HS-27A (cell line): ENCODE results near the gene FXYD4.
"Not testable (repeated sequence)": the region's sequence is repeated elsewhere in the genome, so short reads cannot be mapped to it uniquely, and the experiment has no call there.

Experiments used
- DNase-seq: peaks from one replicate; pipeline ENCODE4 v3.0.0-alpha.2; 2012; ENCODE audit warnings: low read depth, missing footprints

Gene FXYD4, protein sequence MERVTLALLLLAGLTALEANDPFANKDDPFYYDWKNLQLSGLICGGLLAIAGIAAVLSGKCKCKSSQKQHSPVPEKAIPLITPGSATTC

GRCh38 chr10:43371418-43371817, at the start of gene FXYD4:
Gene FXYD4, plus strand, starts transcription at chr10:43371636. Its CDS starts 2,111 bp downstream, at chr10:43373747.
- no peak for DNase-seq

DNA sequence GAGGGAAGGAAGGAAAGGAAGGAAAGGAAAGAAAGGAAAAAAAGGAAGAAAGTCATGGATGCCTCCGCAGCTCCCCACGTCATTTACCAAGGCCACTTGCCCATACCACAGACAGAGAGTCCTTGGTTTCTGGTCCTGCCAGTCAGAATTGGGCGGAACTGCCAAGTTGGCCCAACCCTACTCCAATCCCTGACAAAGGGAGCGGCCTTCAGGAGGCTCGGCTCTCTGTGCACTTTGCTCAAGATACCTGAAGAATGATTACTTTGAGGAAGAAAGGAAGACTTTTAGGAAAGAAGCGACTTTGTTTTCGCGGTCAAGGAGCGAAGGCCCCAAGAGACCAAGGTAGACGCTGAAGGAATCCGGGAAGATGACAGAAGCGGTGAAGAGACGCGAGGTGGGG, 49.1 kb upstream of the FXYD4 start:
- DNase-seq, result no peak

DNA sequence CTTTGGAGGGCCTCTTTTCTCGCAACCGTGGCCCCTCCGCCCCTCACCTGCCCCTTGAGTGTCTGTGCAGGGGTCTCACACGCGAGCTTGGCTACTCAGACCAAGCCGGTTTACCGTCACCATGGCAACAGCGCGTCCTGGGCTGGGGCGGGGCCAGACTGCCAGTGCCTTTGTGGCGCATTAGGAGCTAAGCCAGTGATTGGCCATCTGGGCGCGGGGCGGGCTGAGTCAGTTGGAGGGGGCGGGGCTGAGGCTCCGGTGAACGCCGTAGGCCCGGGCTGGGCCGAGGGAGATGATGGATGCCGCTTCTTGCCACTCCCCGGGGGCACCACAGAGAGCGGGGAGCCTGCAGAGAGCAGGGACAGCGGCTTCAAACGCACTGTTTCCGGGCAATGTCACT, 48.7 kb upstream of the FXYD4 start:
- no peak for DNase-seq

- no peak for DNase-seq
Measured at GRCh38 chr10:43323245-43323644, 48.2 kb upstream of the FXYD4 start.

GRCh38 chr10:43324876-43325275, 46.6 kb upstream of the FXYD4 start:
- DNase-seq, result no peak

GRCh38 chr10:43327171-43327570, 44.3 kb upstream of the FXYD4 start:
- no peak for DNase-seq

GRCh38 chr10:43327986-43328385, 43.5 kb upstream of the FXYD4 start:
- DNase-seq, result no peak

DNA sequence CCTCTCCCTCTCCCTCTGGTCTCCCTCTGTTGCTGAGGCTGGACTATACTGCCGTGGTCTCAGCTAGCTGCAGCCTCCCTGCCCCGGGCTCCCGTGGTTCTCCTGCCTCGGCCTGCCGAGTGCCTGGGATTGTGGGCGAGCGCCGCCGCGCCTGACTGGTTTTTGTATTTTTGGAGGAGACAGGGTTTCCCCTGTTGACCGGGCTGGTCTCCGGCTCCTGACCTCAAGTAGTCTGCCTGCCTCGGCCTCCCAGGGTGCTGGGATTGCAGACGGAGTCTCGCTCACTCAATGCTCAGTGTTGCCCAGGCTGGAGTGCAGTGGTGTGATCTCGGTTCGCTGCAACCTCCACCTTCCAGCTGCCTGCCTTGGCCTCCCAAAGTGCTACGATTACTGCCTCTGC, 42.6 kb upstream of the FXYD4 start:
- DNase-seq, result not testable (repeated sequence)

DNA sequence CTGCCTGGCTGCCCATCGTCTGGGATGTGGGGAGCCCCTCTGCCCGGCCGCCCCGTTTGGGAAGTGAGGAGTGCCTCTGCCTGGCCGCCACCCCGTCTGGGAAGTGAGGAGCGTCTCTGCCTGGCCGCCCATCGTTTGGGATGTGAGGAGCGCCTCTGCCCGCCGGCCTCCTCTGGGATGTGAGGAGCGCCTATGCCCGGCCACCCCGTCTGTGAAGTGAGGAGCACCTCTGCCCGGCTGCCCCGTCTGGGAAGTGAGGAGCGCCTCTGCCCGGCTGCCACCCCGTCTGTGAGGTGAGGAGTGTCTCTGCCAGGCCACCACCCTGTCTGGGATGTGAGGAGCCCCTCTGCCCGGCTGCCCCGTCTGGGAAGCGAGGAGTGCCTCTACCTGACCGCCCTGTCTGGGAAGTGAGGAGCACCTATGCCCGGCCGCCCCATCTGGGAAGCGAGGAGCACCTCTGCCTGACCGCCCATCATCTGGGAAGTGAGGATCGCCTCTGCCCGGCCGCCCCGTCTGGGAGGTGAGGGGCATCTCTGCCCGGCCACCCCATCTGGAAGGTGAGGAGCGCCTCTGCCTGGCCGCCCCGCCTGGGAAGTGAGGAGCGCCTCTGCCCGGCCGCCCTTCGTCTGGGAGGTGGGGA, 42.1 kb upstream of the FXYD4 start:
- DNase-seq, result not testable (repeated sequence)

- DNase-seq, result not testable (repeated sequence)
Measured at GRCh38 chr10:43330049-43330823, 41.2 kb upstream of the FXYD4 start.

DNA sequence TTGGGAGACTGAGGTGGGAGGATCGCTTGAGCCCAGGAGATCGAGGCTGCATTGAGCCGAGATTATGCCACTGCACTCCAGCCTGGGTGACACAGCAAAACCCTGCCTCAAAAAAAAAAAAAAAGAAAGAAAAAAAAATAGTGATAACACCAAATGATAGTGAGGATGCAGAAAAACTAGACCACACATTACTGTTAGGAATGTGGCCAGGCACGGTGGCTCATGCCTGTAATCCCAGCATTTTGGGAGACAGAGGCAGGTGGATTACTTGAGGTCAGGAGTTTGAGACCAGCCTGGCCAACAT, 40.7 kb upstream of the FXYD4 start:
- not testable (repeated sequence) for DNase-seq

DNA sequence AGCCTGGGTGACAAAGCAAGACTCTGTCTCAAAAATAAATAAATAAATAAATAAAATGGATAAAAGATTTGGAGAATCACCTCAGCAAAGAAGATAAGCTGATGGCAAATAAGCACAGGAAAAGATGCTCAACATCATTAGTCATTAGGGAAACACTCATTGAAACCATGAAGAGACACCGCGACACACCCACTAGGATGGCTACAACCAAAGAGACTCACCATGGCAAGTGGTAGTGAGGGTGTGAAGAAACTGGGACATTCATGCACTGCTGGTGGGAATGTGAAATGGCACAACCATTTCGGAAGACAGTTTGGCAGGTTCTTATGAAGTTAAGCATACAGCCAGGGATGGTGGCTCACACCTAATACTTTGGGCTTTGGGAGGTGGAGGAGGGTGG, 37.8 kb upstream of the FXYD4 start:
- DNase-seq, result no peak

GRCh38 chr10:43336061-43336460, 35.4 kb upstream of the FXYD4 start:
- DNase-seq, result no peak

DNA sequence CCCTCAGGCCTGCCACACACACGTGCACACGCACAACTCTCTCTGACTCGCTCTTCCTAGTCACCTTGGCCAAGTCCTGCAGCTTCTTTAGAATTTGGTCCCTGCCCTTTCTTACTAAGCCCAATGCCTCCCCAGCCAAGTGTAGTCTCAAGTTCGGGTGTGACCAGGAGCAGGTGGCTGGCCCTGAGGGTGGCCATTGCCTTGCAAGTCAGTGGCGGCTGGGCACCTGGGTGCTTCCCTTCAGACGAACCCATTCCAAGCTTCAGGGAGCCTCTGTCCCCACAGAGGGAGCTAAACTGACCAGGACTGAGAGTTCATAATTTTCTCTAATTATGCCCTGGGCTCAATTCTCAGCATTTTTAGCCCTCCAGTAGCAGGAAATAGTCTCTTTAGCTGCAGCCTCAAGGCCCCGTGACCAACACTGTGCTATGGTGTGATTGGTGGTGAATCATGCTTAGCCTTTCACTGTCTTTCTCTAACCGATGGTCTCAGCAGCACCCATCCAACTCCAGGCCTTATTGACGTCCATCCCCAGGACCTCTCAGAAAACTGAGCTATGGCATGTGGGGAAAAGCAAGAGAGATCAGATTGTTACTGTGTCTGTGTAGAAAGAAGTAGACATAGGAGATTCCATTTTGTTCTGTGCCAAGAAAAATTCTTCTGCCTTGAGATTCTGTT, 34.7 kb upstream of the FXYD4 start:
- no peak for DNase-seq

DNA sequence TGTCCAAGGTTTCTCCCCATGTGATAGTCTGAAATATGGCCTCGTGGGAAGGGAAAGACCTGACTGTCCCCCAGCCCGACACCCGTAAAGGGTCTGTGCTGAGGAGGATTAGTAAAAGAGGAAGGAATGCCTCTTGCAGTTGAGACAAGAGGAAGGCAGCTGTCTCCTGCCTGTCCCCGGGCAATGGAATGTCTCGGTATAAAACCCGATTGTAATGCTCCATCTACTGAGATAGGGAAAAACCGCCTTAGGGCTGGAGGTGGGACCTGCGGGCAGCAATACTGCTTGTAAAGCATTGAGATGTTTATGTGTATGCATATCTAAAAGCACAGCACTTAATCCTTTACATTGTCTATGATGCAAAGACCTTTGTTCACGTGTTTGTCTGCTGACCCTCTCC, 33.9 kb upstream of the FXYD4 start:
- DNase-seq, result not testable (repeated sequence)

DNA sequence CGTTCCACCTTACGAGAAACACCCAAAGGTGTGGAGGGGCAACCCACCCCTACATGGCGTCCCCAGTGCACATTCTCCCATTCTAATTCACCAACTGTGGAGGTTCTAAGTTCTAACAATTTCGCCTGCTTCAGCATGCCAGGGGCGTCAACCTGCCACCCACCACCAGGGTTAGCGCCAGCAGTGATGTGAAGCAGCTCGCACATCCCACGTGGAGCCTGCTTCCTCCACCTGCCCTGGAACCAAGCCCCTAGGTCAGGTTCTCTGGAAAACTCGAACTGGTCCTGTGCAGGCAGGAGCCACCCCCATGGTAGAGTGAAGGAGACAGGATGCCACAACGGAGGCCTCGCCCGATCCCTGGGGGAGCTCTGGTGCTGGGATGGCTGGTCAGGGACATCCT, 33.3 kb upstream of the FXYD4 start:
- no peak for DNase-seq

DNA sequence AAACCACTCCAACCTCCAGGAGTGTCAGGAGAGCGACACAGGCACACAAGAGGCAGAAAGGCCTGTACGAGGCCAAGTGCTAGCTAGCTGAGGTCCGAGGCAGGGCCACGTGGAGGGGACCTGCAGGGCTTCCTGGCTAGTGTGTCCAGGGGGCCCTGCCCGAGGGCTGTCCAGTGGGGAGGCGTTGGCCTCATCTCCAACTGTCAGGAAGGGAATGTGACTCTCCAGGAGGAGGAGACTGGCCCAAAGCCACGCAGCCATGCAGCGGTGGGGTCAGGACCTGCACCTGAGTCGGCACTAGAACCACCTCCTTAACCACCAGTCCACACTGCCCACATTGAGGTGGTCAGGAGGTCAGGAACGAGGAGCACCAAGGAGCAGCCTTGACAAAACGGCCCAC, 32.3 kb upstream of the FXYD4 start:
- DNase-seq, result no peak

- DNase-seq, result no peak
Measured at GRCh38 chr10:43340101-43340500, 31.3 kb upstream of the FXYD4 start.

DNA sequence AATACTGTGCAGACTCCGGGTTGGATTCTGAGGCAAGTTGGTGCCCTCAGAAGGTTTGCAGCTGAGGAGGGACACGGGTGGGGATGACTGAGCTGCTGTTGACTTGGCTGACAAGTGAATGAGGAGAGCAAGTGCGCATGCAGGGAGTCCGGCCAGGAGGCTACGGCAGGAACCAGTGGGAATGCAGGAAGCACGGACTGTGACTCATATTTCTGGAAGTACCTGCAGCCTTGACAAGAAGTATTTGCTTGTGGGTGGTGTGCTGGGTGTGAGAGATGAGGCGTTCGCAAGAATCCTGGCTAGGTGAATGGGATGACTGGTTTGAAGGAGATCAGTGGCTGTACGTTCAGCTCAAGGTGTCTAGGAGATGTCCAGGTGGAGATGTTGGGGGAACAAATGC, 30.8 kb upstream of the FXYD4 start:
- DNase-seq, result no peak

- no peak for DNase-seq
Measured at GRCh38 chr10:43341450-43341849, 30.0 kb upstream of the FXYD4 start.

GRCh38 chr10:43342279-43343125, 28.9 kb upstream of the FXYD4 start:
- DNase-seq, result no peak

DNA sequence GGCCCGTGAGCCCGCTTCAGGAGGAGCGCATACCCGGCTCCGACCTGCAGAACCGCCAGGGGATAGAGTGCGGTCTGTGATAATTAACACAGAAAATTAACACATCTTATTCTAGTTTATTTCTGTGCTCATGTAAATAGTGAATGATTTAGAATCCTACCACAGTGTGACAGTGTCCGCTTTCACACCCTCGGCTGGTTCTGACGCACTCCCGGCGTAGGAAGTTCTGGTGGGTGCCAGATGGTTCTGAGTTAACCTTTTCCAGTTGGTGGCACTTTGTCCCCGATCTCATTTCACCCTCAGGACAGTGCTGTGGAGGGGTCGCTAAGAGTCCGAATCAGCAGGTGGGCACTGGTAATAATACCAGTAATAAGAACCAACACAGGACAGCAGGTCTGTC, 28.3 kb upstream of the FXYD4 start:
- DNase-seq, result no peak
